Measurements from ENCODE around the gene TRPM4. TPM values are rescaled to one million over a fixed set of nuclear protein-coding genes. Genes with fewer than 3 reads are reported as not detected.
A peak's percentile ranks its signal among the peaks of the same experiment; 100 is the strongest.

TRPM4 gene
- total RNA-seq, 2 experiments from 2014 or later, result 20.9 to 44.2 TPM

DNA sequence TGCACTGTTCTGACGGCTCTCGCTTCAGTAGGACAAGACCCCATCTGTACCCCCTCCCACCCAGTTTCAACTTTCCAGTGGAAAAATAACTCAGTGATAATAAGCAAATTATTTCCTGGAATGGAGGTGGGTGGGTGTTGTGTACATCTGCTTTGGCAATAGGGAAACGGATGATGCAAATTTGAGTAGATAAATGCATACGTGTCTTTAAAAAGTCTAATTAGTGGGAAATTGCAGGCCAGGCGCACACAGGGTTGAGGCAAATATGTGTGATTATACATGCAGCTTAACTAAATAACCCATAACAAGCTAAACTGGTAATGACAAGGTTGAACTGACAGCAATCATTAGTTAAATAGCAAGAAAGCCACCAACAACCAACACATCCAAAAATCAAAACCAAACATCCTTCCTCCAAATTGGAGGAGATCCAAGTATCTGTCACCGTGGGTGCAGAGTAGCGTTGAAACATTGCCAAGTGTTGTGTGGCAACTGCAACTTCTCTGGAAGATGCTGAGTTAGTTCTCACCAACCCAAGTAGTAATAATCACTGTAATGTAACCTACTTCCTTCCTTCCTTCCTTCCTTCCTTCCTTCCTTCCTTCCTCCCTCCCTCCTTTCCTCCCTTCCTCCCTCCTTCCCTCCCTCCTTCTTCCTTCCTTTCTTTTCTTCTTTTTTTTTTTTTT lies 54.6 kb downstream of the TRPM4 start:
- TSS peak; percentile 30 for BruUV-seq (replicated peaks)
- no peak overlapping the region for H3K4me3 ChIP-seq (ENCODE audit: low read depth, low read length, poor library complexity, severe bottlenecking)
- ChIA-PET POLR2A (interaction anchor here (0.6 kb wide), 1 partner anchor 71 kb away, joined by 3 read pairs; no protein-coding TSS in a partner anchor), CTCF (ENCODE audit: unreplicated experiment) (no interaction called here)
- no peaks in the 10 kb centered on the region for H3K9me3 ChIP-seq (ENCODE audit: low read length)
- H3K4me1 ChIP-seq (ENCODE audit: insufficient read depth, low read length, poor library complexity, severe bottlenecking), result peaks cover 41% of the 10 kb centered on the region
- no peaks in the 10 kb centered on the region for H3K9me2 ChIP-seq (ENCODE audit: insufficient read depth, low read length)
- H3K36me3 ChIP-seq (ENCODE audit: insufficient read depth, low read length), result peaks cover 13% of the 10 kb centered on the region
- H3K4me2 ChIP-seq (ENCODE audit: low read length), result peak overlapping the region; percentile 14
- no peak for DNase-seq (ENCODE audit: low spot score)
- H4K20me1 ChIP-seq (ENCODE audit: insufficient read depth, low read length), result no peaks in the 10 kb centered on the region
- TF ChIP-seq EZH2phosphoT487 (IDR thresholded peaks at IDR 0.05; ENCODE audit: borderline replicate concordance, low read depth, low read length), result no peak
- TF ChIP-seq, protein P1, sequence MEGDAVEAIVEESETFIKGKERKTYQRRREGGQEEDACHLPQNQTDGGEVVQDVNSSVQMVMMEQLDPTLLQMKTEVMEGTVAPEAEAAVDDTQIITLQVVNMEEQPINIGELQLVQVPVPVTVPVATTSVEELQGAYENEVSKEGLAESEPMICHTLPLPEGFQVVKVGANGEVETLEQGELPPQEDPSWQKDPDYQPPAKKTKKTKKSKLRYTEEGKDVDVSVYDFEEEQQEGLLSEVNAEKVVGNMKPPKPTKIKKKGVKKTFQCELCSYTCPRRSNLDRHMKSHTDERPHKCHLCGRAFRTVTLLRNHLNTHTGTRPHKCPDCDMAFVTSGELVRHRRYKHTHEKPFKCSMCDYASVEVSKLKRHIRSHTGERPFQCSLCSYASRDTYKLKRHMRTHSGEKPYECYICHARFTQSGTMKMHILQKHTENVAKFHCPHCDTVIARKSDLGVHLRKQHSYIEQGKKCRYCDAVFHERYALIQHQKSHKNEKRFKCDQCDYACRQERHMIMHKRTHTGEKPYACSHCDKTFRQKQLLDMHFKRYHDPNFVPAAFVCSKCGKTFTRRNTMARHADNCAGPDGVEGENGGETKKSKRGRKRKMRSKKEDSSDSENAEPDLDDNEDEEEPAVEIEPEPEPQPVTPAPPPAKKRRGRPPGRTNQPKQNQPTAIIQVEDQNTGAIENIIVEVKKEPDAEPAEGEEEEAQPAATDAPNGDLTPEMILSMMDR (conservative IDR thresholded peaks at IDR 0.05; ENCODE audit: low read length), result no peak
- H3K27ac ChIP-seq (ENCODE audit: low read depth, low read length, poor library complexity, severe bottlenecking), result peak overlapping the region; percentile 4
- H3K79me2 ChIP-seq (ENCODE audit: insufficient read depth, low read depth, low read length), result no peaks in the 10 kb centered on the region
- intact Hi-C loops (cut with micrococcal nuclease; ENCODE audit: unreplicated experiment), result no loop called here
- H2AFZ ChIP-seq (ENCODE audit: low read length), result no peak overlapping the region

DNA sequence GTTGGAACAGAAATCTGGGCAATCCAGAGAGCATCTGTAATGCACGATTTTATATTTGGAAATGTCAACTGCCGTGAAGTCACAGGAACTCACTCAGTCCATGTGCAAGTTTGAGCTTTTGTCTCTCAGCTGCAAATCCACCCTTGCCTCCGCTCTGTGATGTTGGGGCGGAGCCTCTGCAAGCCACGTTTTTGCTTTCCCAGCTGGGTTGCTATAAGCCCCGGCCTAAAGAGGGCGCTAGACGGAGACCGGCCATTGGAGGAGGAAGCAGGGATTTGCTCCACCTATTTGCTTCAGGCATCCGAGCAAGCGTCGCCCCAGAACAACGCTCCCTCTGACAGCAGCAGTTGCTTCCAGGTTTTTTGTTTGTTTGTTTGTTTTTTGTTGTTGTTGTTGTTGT lies 56.2 kb downstream of the TRPM4 start:
- H2AFZ ChIP-seq (ENCODE audit: low read length), result no peak overlapping the region
- no peaks in the 10 kb centered on the region for H4K20me1 ChIP-seq (ENCODE audit: insufficient read depth, low read length)
- H3K4me1 ChIP-seq (ENCODE audit: insufficient read depth, low read length, poor library complexity, severe bottlenecking), result peaks cover 31% of the 10 kb centered on the region
- H3K4me3 ChIP-seq (ENCODE audit: low read depth, low read length, poor library complexity, severe bottlenecking), result no peak overlapping the region
- no peak overlapping the region for H3K27ac ChIP-seq (ENCODE audit: low read depth, low read length, poor library complexity, severe bottlenecking)
- ChIA-PET CTCF (ENCODE audit: unreplicated experiment) (no interaction called here), POLR2A (no interaction called here)
- no peaks in the 10 kb centered on the region for H3K9me2 ChIP-seq (ENCODE audit: insufficient read depth, low read length)
- H3K36me3 ChIP-seq (ENCODE audit: insufficient read depth, low read length), result peaks cover 13% of the 10 kb centered on the region
- TF ChIP-seq, protein P1 (conservative IDR thresholded peaks at IDR 0.05; ENCODE audit: low read length), result peak; percentile 47
- TF ChIP-seq EZH2phosphoT487 (IDR thresholded peaks at IDR 0.05; ENCODE audit: borderline replicate concordance, low read depth, low read length), result no peak
- DNase-seq (ENCODE audit: low spot score), result no peak
- intact Hi-C loops (cut with micrococcal nuclease; ENCODE audit: unreplicated experiment), result no loop called here
- H3K4me2 ChIP-seq (ENCODE audit: low read length), result no peak overlapping the region
- no peaks in the 10 kb centered on the region for H3K9me3 ChIP-seq (ENCODE audit: low read length)
- no peaks in the 10 kb centered on the region for H3K79me2 ChIP-seq (ENCODE audit: insufficient read depth, low read depth, low read length)
- no TSS peak for BruUV-seq (replicated peaks)

DNA sequence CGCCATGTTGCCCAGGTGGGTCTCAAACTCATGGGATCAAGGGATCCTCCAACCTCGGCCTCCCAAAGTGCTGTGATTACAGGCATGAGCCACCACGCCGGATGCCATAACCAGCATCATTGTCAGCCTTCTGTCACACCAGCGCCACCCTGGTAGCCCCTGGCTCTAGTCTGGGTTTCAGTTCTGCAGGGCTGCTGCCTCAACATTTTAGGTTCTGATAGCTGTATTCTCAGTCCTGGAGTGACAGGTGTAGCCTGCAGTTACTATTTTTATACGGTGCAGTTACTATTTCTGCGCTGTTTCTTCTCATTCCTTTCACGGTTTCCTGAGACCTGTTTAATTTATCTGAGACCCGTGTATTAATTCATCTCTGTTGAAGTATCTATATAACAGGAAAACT lies 57.1 kb downstream of the TRPM4 start:
- no peak for TF ChIP-seq EZH2phosphoT487 (IDR thresholded peaks at IDR 0.05; ENCODE audit: borderline replicate concordance, low read depth, low read length)
- TF ChIP-seq, protein P1 (conservative IDR thresholded peaks at IDR 0.05; ENCODE audit: low read length), result peak; percentile 62
- Histone ChIP-seq H4K20me1 (ENCODE audit: insufficient read depth, low read length) (no peaks in the 10 kb centered on the region), H3K4me1 (ENCODE audit: insufficient read depth, low read length, poor library complexity, severe bottlenecking) (peaks cover 24% of the 10 kb centered on the region), H3K4me2 (ENCODE audit: low read length) (peak overlapping the region; percentile 53), H2AFZ (ENCODE audit: low read length) (0 out of 2 replicates have a peak overlapping the region, but pooled peaks have one; percentile 5), H3K27ac (ENCODE audit: low read depth, low read length, poor library complexity, severe bottlenecking) (peak overlapping the region; percentile 56), H3K79me2 (ENCODE audit: insufficient read depth, low read depth, low read length) (no peaks in the 10 kb centered on the region), H3K4me3 (ENCODE audit: low read depth, low read length, poor library complexity, severe bottlenecking) (no peak overlapping the region), H3K9me3 (ENCODE audit: low read length) (no peaks in the 10 kb centered on the region), H3K9me2 (ENCODE audit: insufficient read depth, low read length) (no peaks in the 10 kb centered on the region), H3K36me3 (ENCODE audit: insufficient read depth, low read length) (peaks cover 13% of the 10 kb centered on the region)
- no TSS peak for BruUV-seq (replicated peaks)
- DNase-seq (ENCODE audit: low spot score), result peak; percentile 78
- POLR2A ChIA-PET, result no interaction called here
- CTCF ChIA-PET (ENCODE audit: unreplicated experiment), result interaction anchor here (0.7 kb wide), 1 partner anchor 11 kb away, joined by 3 read pairs; no protein-coding TSS in a partner anchor
- intact Hi-C loops (cut with micrococcal nuclease; ENCODE audit: unreplicated experiment), result no loop called here

Measured in OCI-LY7 (cell line).